H9 (cell line): ENCODE data around the gene HS6ST1. TPM values are rescaled to one million over a fixed set of nuclear protein-coding genes. Genes with fewer than 3 reads are reported as not detected.

Experiments used
- DNase-seq: peaks from one replicate; pipeline ENCODE4 v3.0.0-alpha.2; 2017
- H2AFZ ChIP-seq: one replicate; pipeline ENCODE4 v1.6.1; 2013; ENCODE audit warnings: mild to moderate bottlenecking, low read length, control low read depth, moderate library complexity
- H2AK5ac ChIP-seq: 2 replicates; pipeline ENCODE4 v1.6.1; 2013; ENCODE audit warnings: low read length, control low read depth, mixed read lengths; ENCODE audit not compliant: insufficient read length
- H2BK120ac ChIP-seq: one replicate; pipeline ENCODE4 v1.6.1; 2013; ENCODE audit warnings: low read depth, mild to moderate bottlenecking, low read length, control low read depth, inconsistent platforms; ENCODE audit not compliant: poor library complexity, severe bottlenecking
- H2BK12ac ChIP-seq: 2 replicates; pipeline ENCODE4 v1.6.1; 2013; ENCODE audit warnings: low read length, control low read depth, mixed read lengths, low read depth; ENCODE audit not compliant: insufficient read length
- H2BK15ac ChIP-seq: 2 replicates; pipeline ENCODE4 v1.6.1; 2013; ENCODE audit warnings: low read depth, low read length, control low read depth
- H2BK20ac ChIP-seq: one replicate; pipeline ENCODE4 v1.6.1; 2013; ENCODE audit warnings: low read depth, mild to moderate bottlenecking, low read length, control low read depth, inconsistent platforms; ENCODE audit not compliant: poor library complexity, severe bottlenecking
- H2BK5ac ChIP-seq: 2 replicates; pipeline ENCODE4 v1.6.1; 2013; ENCODE audit warnings: low read length, control low read depth, mixed read lengths; ENCODE audit not compliant: insufficient read length
- H3K14ac ChIP-seq: 2 replicates; pipeline ENCODE4 v1.6.1; 2013; ENCODE audit warnings: low read length, control low read depth; ENCODE audit not compliant: insufficient read depth
- H3K18ac ChIP-seq: 2 replicates; pipeline ENCODE4 v1.6.1; 2013; ENCODE audit warnings: low read depth, mild to moderate bottlenecking, mixed read lengths, low read length, control low read depth; ENCODE audit not compliant: insufficient read length
- H3K23ac ChIP-seq: 2 replicates; pipeline ENCODE4 v1.6.1; 2013; ENCODE audit warnings: low read length, control low read depth, mixed read lengths, low read depth; ENCODE audit not compliant: insufficient read length
- H3K23me2 ChIP-seq: 2 replicates; pipeline ENCODE4 v1.6.1; 2013; ENCODE audit warnings: low read depth, mild to moderate bottlenecking, mixed read lengths, low read length, control low read depth; ENCODE audit not compliant: insufficient read length, poor library complexity, severe bottlenecking
- H3K27ac ChIP-seq: 2 replicates; pipeline ENCODE4 v1.5.1; 2013; ENCODE audit warnings: low read length, control low read depth, mixed read lengths, low read depth; ENCODE audit not compliant: insufficient read length
- H3K27me3 ChIP-seq: 2 replicates; pipeline ENCODE4 v1.6.1; 2013; ENCODE audit warnings: low read length, control low read depth, inconsistent platforms; ENCODE audit not compliant: insufficient read depth
- H3K4ac ChIP-seq: 2 replicates; pipeline ENCODE4 v1.6.1; 2013; ENCODE audit warnings: low read depth, mild to moderate bottlenecking, control low read depth, inconsistent platforms, low read length, moderate library complexity
- H3K4me1 ChIP-seq: 2 replicates; pipeline ENCODE4 v1.6.1; 2013; ENCODE audit warnings: low read length, control low read depth, inconsistent platforms; ENCODE audit not compliant: insufficient read depth
- H3K4me2 ChIP-seq: 2 replicates; pipeline ENCODE4 v1.6.1; 2013; ENCODE audit warnings: low read length, control low read depth, mixed read lengths; ENCODE audit not compliant: insufficient read length, insufficient read depth
- H3K56ac ChIP-seq: 2 replicates; pipeline ENCODE4 v1.6.1; 2013; ENCODE audit warnings: low read depth, mild to moderate bottlenecking, mixed read lengths, low read length, control low read depth; ENCODE audit not compliant: insufficient read length
- H3K79me1 ChIP-seq: 2 replicates; pipeline ENCODE4 v1.6.1; 2013; ENCODE audit warnings: low read depth, mild to moderate bottlenecking, moderate library complexity, low read length, control low read depth, inconsistent platforms; ENCODE audit not compliant: insufficient read depth, poor library complexity, severe bottlenecking
- H3K79me2 ChIP-seq: 2 replicates; pipeline ENCODE4 v1.6.1; 2013; ENCODE audit warnings: low read length, control low read depth, inconsistent platforms; ENCODE audit not compliant: insufficient read depth
- H3K9ac ChIP-seq: 2 replicates; pipeline ENCODE4 v1.6.1; 2013; ENCODE audit warnings: low read length, control low read depth, mixed read lengths; ENCODE audit not compliant: insufficient read length; ENCODE audit errors: extremely low read depth
- H3K9me3 ChIP-seq: one replicate; pipeline ENCODE4 v1.6.1; 2013; ENCODE audit warnings: low read depth, low read length, inconsistent platforms; ENCODE audit not compliant: control insufficient read depth
- H3T11ph ChIP-seq: one replicate; pipeline ENCODE4 v1.6.1; 2013; ENCODE audit warnings: mild to moderate bottlenecking, low read length, control low read depth, inconsistent platforms
- H4K20me1 ChIP-seq: one replicate; pipeline ENCODE4 v1.6.1; 2013; ENCODE audit not compliant: control insufficient read depth, insufficient read length, insufficient read depth
- H4K5ac ChIP-seq: 2 replicates; pipeline ENCODE4 v1.6.1; 2013; ENCODE audit warnings: low read depth, mild to moderate bottlenecking, mixed read lengths, low read length, control low read depth; ENCODE audit not compliant: insufficient read length
- H4K8ac ChIP-seq: replicated peaks from 2 replicates; pipeline ENCODE4 v1.6.1; 2013; ENCODE audit warnings: low read length, control low read depth, mixed read lengths, low read depth; ENCODE audit not compliant: insufficient read length
- H4K91ac ChIP-seq: 2 replicates; pipeline ENCODE4 v1.6.1; 2013; ENCODE audit warnings: low read depth, mild to moderate bottlenecking, moderate library complexity, mixed read lengths, low read length, control low read depth; ENCODE audit not compliant: insufficient read length
- H3K27ac Mint-ChIP-seq, 3 experiments: 2 replicates in 2 of 3; 3 replicates in 1 of 3; pipeline ENCODE4 v1.8.0; 2020 to 2021; ENCODE audit warnings: mixed read lengths in 3 of 3, mild to moderate bottlenecking in 1 of 3, moderate library complexity in 1 of 3
- H3K27me3 Mint-ChIP-seq: 2 replicates; pipeline ENCODE4 v1.8.0; 2021; ENCODE audit warnings: low read depth, mild to moderate bottlenecking, moderate library complexity, mixed read lengths
- H3K36me3 Mint-ChIP-seq, 3 experiments: 2 replicates in 2 of 3; 3 replicates in 1 of 3; pipeline ENCODE4 v1.8.0; 2020 to 2021; ENCODE audit warnings: low read depth in 3 of 3, mixed read lengths in 3 of 3; ENCODE audit not compliant: insufficient read depth in 1 of 3
- H3K4me1 Mint-ChIP-seq, 2 experiments: 2 replicates each; pipeline ENCODE4 v1.8.0; 2020; ENCODE audit warnings: mixed read lengths in 2 of 2
- H3K4me3 Mint-ChIP-seq, 2 experiments: 2 replicates in 1 of 2; 3 replicates in 1 of 2; pipeline ENCODE4 v1.8.0; 2020 to 2021; ENCODE audit warnings: mild to moderate bottlenecking in 2 of 2, mixed read lengths in 2 of 2, moderate library complexity in 1 of 2
- H3K9me3 Mint-ChIP-seq, 2 experiments: 2 replicates in 1 of 2; 3 replicates in 1 of 2; pipeline ENCODE4 v1.8.0; 2020; ENCODE audit warnings: mild to moderate bottlenecking in 2 of 2, mixed read lengths in 2 of 2, moderate library complexity in 1 of 2
- WGBS: extraction: QIAGEN DNeasy Blood & Tissue Kit; methylation state at CpG from one replicate; pipeline ENCODE4 v1.1.7; 2013; ENCODE audit warnings: missing lambda C conversion rate, low lambda C conversion rate, mixed read lengths; ENCODE audit not compliant: insufficient read length; ENCODE audit errors: extremely low coverage; 5-methylcytosine and 5-hydroxymethylcytosine counted together
- total RNA-seq: library from RNA; stranded (reverse); gene quantifications from 2 replicates; pipeline ENCODE4 v1.2.1, GENCODE V29; 2021
- TF ChIP-seq, protein P1 (sequence below): fragments of 200-600 bp; sonication (generic); conservative IDR thresholded peaks from 3 replicates; pipeline ENCODE4 v1.8.0; 2021; ENCODE audit warnings: antibody characterized with exemption, mild to moderate bottlenecking

The HS6ST1 gene
- total RNA-seq, 1 experiment from 2014 or later = 60.2 TPM

- Histone ChIP-seq H3K56ac (no peak overlapping the region), H3K9ac (no peak overlapping the region), H3K79me2 (peaks cover 2% of the 10 kb centered on the region; the same call in 1 of the 2 replicates), H3K18ac (no peak overlapping the region), H3K23me2 (no peaks in the 10 kb centered on the region), H2BK120ac (no peak overlapping the region), H3K79me1 (no peaks in the 10 kb centered on the region), H2AK5ac (no peak overlapping the region), H2BK15ac (no peak overlapping the region), H2BK12ac (no peak overlapping the region), H4K8ac (no peak overlapping the region), H3K4me1 (no peaks in the 10 kb centered on the region), H2BK20ac (no peak overlapping the region), H3K14ac (peak overlapping the region; percentile 25; the same call in 1 of the 2 replicates), H3K4me2 (no peak overlapping the region), H3K9me3 (no peaks in the 10 kb centered on the region), H3K23ac (no peak overlapping the region), H2AFZ (no peak overlapping the region), H4K5ac (no peak overlapping the region), H2BK5ac (no peak overlapping the region), H3K27ac (no peak overlapping the region), H4K20me1 (no peaks in the 10 kb centered on the region), H3K4ac (no peak overlapping the region), H3T11ph (no peak overlapping the region), H3K27me3 (no peaks in the 10 kb centered on the region), H4K91ac (no peak overlapping the region)
- H3K36me3 Mint-ChIP-seq = peaks cover 17 to 45% (median 34%) of the 10 kb centered on the region in 3 experiments
- peaks cover 0 to 7% of the 10 kb centered on the region in 2 experiments; a peak in 1 of 5 replicates for H3K9me3 Mint-ChIP-seq
- TF ChIP-seq, protein P1, sequence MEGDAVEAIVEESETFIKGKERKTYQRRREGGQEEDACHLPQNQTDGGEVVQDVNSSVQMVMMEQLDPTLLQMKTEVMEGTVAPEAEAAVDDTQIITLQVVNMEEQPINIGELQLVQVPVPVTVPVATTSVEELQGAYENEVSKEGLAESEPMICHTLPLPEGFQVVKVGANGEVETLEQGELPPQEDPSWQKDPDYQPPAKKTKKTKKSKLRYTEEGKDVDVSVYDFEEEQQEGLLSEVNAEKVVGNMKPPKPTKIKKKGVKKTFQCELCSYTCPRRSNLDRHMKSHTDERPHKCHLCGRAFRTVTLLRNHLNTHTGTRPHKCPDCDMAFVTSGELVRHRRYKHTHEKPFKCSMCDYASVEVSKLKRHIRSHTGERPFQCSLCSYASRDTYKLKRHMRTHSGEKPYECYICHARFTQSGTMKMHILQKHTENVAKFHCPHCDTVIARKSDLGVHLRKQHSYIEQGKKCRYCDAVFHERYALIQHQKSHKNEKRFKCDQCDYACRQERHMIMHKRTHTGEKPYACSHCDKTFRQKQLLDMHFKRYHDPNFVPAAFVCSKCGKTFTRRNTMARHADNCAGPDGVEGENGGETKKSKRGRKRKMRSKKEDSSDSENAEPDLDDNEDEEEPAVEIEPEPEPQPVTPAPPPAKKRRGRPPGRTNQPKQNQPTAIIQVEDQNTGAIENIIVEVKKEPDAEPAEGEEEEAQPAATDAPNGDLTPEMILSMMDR = no peak
- no peak overlapping the region for H3K4me3 Mint-ChIP-seq
- 0 out of 4 replicates have a peak, but pooled peaks cover 0 to 2% of the 10 kb centered on the region in 2 experiments for H3K4me1 Mint-ChIP-seq
- no CpG with 5 or more reads among the region's 21 CpGs for WGBS
- peak; percentile 21 for DNase-seq
- H3K27me3 Mint-ChIP-seq = no peaks in the 10 kb centered on the region
- H3K27ac Mint-ChIP-seq = no peak overlapping the region
These were observed 46.6 kb downstream of the HS6ST1 start for GRCh38 chr2:128271911-128272600.
